ENCODE data around the gene HNRNPDL.
"Not testable (repeated sequence)": the region's sequence is repeated elsewhere in the genome, so short reads cannot be mapped to it uniquely, and the experiment has no call there.

HNRNPDL gene

GRCh38 chr4:82430193-82430963, at the start of gene HNRNPDL, which contains the start of gene ENOPH1:
HNRNPDL (minus strand) TSS chr4:82430462; CDS start chr4:82429690, 772 bp downstream.
ENOPH1 (plus strand) TSS chr4:82430590; CDS start chr4:82430830, 240 bp downstream.
- DNase-seq, result peak; percentile 90 to 93

GRCh38 chr4:82479562-82479961, 49.3 kb upstream of the HNRNPDL start:
- no peak for DNase-seq

GRCh38 chr4:82477469-82477868, 47.2 kb upstream of the HNRNPDL start:
- DNase-seq, result not testable (repeated sequence)

- not testable (repeated sequence) for DNase-seq
Measured at GRCh38 chr4:82475931-82476330, 45.7 kb upstream of the HNRNPDL start.

- no peak for DNase-seq
Measured at GRCh38 chr4:82473621-82474164, 43.4 kb upstream of the HNRNPDL start.

GRCh38 chr4:82473080-82473479, 42.8 kb upstream of the HNRNPDL start:
- DNase-seq, result not testable (repeated sequence)

GRCh38 chr4:82469791-82470345, 39.6 kb upstream of the HNRNPDL start:
- no peak for DNase-seq

- DNase-seq, result no peak
Measured at GRCh38 chr4:82467471-82467870, 37.2 kb upstream of the HNRNPDL start.

- no peak for DNase-seq
Measured at GRCh38 chr4:82463221-82463620, 33.0 kb upstream of the HNRNPDL start.

- DNase-seq, result peak; percentile 68 to 74
Measured at GRCh38 chr4:82462415-82462831, 32.2 kb upstream of the HNRNPDL start.

GRCh38 chr4:82461710-82462109, 31.4 kb upstream of the HNRNPDL start:
- no peak for DNase-seq

GRCh38 chr4:82458729-82459128, 28.5 kb upstream of the HNRNPDL start:
- DNase-seq, result no peak

- no peak for DNase-seq
Measured at GRCh38 chr4:82457266-82457665, 27.0 kb upstream of the HNRNPDL start.

- DNase-seq, result no peak
Measured at GRCh38 chr4:82452026-82452425, 21.8 kb upstream of the HNRNPDL start.

- no peak for DNase-seq
Measured at GRCh38 chr4:82450966-82451755, 20.9 kb upstream of the HNRNPDL start.

- no peak for DNase-seq
Measured at GRCh38 chr4:82447886-82448285, 17.6 kb upstream of the HNRNPDL start.

- DNase-seq, result no peak
Measured at GRCh38 chr4:82439088-82439487, 8.8 kb upstream of the HNRNPDL start.

- no peak for DNase-seq
Measured at GRCh38 chr4:82437285-82438005, 7.2 kb upstream of the HNRNPDL start.

GRCh38 chr4:82436780-82437179, 6.5 kb upstream of the HNRNPDL start:
- no peak for DNase-seq

- DNase-seq, result no peak
Measured at GRCh38 chr4:82436130-82436529, 5.9 kb upstream of the HNRNPDL start.

- DNase-seq, result no peak
Measured at GRCh38 chr4:82434949-82435348, 4.7 kb upstream of the HNRNPDL start.

- DNase-seq, result no peak
Measured at GRCh38 chr4:82433791-82434190, 3.5 kb upstream of the HNRNPDL start.

GRCh38 chr4:82432596-82432995, 2.3 kb upstream of the HNRNPDL start:
- no peak for DNase-seq
